HEK293 (cell line): ENCODE data around the gene CHIA.

Experiments used
- CTCF ChIA-PET: fragments of 350-600 bp; formaldehyde crosslinking; extraction: SDS; loops from one replicate; lab custom pipeline; 2021; ENCODE audit warnings: antibody characterized with exemption; lab: Yijun Ruan, JAX
- POLR2A ChIA-PET: fragments of 300-600 bp; formaldehyde crosslinking; extraction: SDS; loops from one replicate; lab custom pipeline; 2020; ENCODE audit warnings: antibody characterized with exemption, inconsistent platforms; lab: Yijun Ruan, JAX
- H3K27ac ChIP-seq: fragments of 200-500 bp; sonication (Bioruptor generic); 2 replicates; pipeline ENCODE4 v1.5.1; 2014; ENCODE audit warnings: low read depth, low read length, control low read depth, inconsistent platforms; ENCODE audit errors: extremely low read depth
- H3K36me3 ChIP-seq, 2 experiments: fragments of 200-500 bp in 1 of 2; sonication (Bioruptor generic) in 1 of 2; 1 replicate in 1 of 2; 2 replicates in 1 of 2; pipeline ENCODE4 v1.5.1; 2014 to 2017; ENCODE audit warnings: inconsistent platforms in 2 of 2, low read length in 2 of 2; ENCODE audit not compliant: control insufficient read depth in 2 of 2, insufficient read depth in 1 of 2
- H3K4me1 ChIP-seq: fragments of 200-500 bp; sonication (Bioruptor generic); 2 replicates; pipeline ENCODE4 v1.5.1; 2014; ENCODE audit warnings: mild to moderate bottlenecking, low read length, inconsistent platforms; ENCODE audit not compliant: control insufficient read depth, insufficient read depth
- H3K4me3 ChIP-seq: 2 replicates; pipeline ENCODE4 v1.5.1; 2011; ENCODE audit warnings: low read depth, mild to moderate bottlenecking, control low read depth, low read length, moderate library complexity
- H3K9me3 ChIP-seq: fragments of 200-500 bp; sonication (Bioruptor generic); 2 replicates; pipeline ENCODE4 v1.5.1; 2014; ENCODE audit warnings: low read depth, low read length, inconsistent platforms; ENCODE audit not compliant: control insufficient read depth, insufficient read depth
- BCL11A ChIP-seq: fragments of 450-650 bp; formaldehyde crosslinking; IDR thresholded peaks from 2 replicates; pipeline ENCODE4 v1.5.1; 2016; ENCODE audit warnings: low read depth, missing biosample characterization, missing genetic modification characterization
- GFI1B ChIP-seq: fragments of 450-650 bp; formaldehyde crosslinking; IDR thresholded peaks from 2 replicates; pipeline ENCODE4 v1.5.1; 2016; ENCODE audit warnings: missing biosample characterization, missing genetic modification characterization
- PRDM1 ChIP-seq: fragments of 450-650 bp; formaldehyde crosslinking; IDR thresholded peaks from 2 replicates; pipeline ENCODE4; 2016; ENCODE audit warnings: missing biosample characterization, missing genetic modification characterization
- SP3 ChIP-seq: fragments of 450-650 bp; formaldehyde crosslinking; IDR thresholded peaks from 2 replicates; pipeline ENCODE4 v1.5.1; 2016; ENCODE audit warnings: missing biosample characterization, missing genetic modification characterization
- ZBTB11 ChIP-seq: fragments of 450-650 bp; formaldehyde crosslinking; conservative IDR thresholded peaks from 2 replicates; pipeline ENCODE4 v1.5.1; 2016; ENCODE audit warnings: low read depth, missing biosample characterization, missing genetic modification characterization
- ZNF211 ChIP-seq: fragments of 450-650 bp; formaldehyde crosslinking; IDR thresholded peaks from 2 replicates; pipeline ENCODE4 v1.5.1; 2016; ENCODE audit warnings: low read depth, missing biosample characterization, missing genetic modification characterization
- ZNF214 ChIP-seq: fragments of 450-650 bp; formaldehyde crosslinking; IDR thresholded peaks from 2 replicates; pipeline ENCODE4 v1.5.1; 2017; ENCODE audit warnings: missing biosample characterization, mild to moderate bottlenecking, missing genetic modification characterization, borderline replicate concordance
- ZNF23 ChIP-seq: fragments of 450-650 bp; formaldehyde crosslinking; IDR thresholded peaks from 2 replicates; pipeline ENCODE4 v1.5.1; 2016; ENCODE audit warnings: missing biosample characterization, missing genetic modification characterization, borderline replicate concordance
- ZNF280C ChIP-seq: fragments of 450-650 bp; formaldehyde crosslinking; IDR thresholded peaks from 2 replicates; pipeline ENCODE4 v1.5.1; 2016; ENCODE audit warnings: missing biosample characterization, missing genetic modification characterization
- ZNF335 ChIP-seq: fragments of 450-650 bp; formaldehyde crosslinking; conservative IDR thresholded peaks from 2 replicates; pipeline ENCODE4 v1.5.1; 2016; ENCODE audit warnings: missing biosample characterization, missing genetic modification characterization
- ZNF518A ChIP-seq: fragments of 450-650 bp; formaldehyde crosslinking; conservative IDR thresholded peaks from 2 replicates; pipeline ENCODE4 v1.5.1; 2016; ENCODE audit warnings: low read depth, missing biosample characterization, missing genetic modification characterization
- ZNF626 ChIP-seq: fragments of 450-650 bp; sonication (Bioruptor Pico); formaldehyde crosslinking; IDR thresholded peaks from 2 replicates; pipeline ENCODE4 v1.5.1; 2018; ENCODE audit warnings: missing biosample characterization, missing genetic modification characterization, inconsistent platforms
- ZNF768 ChIP-seq: fragments of 450-650 bp; formaldehyde crosslinking; IDR thresholded peaks from 2 replicates; pipeline ENCODE4 v1.5.1; 2018; ENCODE audit warnings: missing biosample characterization, mild to moderate bottlenecking, missing genetic modification characterization
- ZSCAN5A ChIP-seq: fragments of 450-650 bp; formaldehyde crosslinking; IDR thresholded peaks from 2 replicates; pipeline ENCODE4 v1.5.1; 2016; ENCODE audit warnings: missing biosample characterization, missing genetic modification characterization
- TF ChIP-seq, protein P1 (sequence below): fragments of 450-650 bp; formaldehyde crosslinking; IDR thresholded peaks from 2 replicates; pipeline ENCODE4 v1.5.1; 2016; ENCODE audit warnings: missing biosample characterization, missing genetic modification characterization, borderline replicate concordance
- TF ChIP-seq, protein P2 (sequence below): fragments of 450-650 bp; formaldehyde crosslinking; IDR thresholded peaks from 2 replicates; pipeline ENCODE4 v1.5.1; 2016; ENCODE audit warnings: missing biosample characterization, missing genetic modification characterization

Gene CHIA

DNA sequence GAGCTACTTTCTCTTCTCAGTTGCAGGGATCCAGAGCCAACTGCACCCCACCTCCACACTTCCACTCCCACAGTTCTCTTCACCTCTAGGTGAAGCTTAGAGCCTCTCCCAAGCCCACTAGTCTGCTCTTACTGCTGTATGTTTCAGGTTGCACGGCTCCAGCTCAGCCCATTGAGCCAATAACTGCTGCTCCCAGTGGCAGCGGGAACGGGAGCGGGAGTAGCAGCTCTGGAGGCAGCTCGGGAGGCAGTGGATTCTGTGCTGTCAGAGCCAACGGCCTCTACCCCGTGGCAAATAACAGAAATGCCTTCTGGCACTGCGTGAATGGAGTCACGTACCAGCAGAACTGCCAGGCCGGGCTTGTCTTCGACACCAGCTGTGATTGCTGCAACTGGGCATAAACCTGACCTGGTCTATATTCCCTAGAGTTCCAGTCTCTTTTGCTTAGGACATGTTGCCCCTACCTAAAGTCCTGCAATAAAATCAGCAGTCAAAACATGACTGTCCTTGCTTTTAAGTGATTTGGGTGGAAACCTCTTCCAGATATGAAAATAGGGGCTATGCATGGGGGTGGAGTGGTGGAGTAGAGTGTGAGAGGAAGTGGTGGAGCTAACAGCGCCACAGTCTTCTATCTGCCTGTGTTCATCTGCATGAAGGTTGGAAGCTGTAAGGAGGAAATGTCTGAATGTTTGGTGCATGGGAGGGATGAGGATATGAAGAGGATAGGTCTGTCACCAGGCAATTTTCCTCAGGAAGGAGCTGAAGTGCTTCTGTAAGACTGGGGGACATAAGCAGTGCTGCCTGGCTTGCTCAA, 29.6 kb downstream of the CHIA start:
- H3K9me3 ChIP-seq: no peaks in the 10 kb centered on the region
- no peaks in the 10 kb centered on the region for H3K4me1 ChIP-seq
- ChIA-PET POLR2A (no interaction called here), CTCF (no interaction called here)
- H3K27ac ChIP-seq: no peak overlapping the region
- H3K36me3 ChIP-seq: no peaks in the 10 kb centered on the region
- no peak overlapping the region for H3K4me3 ChIP-seq
- no peak for TF ChIP-seq ZNF335 (tag by site-specific recombination)
- TF ChIP-seq ZNF518A: no peak
- TF ChIP-seq SP3 (tag by site-specific recombination): no peak
- TF ChIP-seq ZNF280C: no peak
- TF ChIP-seq ZNF626 (tag by site-specific recombination): no peak
- TF ChIP-seq PRDM1 (tag by site-specific recombination): no peak
- TF ChIP-seq, protein P1, sequence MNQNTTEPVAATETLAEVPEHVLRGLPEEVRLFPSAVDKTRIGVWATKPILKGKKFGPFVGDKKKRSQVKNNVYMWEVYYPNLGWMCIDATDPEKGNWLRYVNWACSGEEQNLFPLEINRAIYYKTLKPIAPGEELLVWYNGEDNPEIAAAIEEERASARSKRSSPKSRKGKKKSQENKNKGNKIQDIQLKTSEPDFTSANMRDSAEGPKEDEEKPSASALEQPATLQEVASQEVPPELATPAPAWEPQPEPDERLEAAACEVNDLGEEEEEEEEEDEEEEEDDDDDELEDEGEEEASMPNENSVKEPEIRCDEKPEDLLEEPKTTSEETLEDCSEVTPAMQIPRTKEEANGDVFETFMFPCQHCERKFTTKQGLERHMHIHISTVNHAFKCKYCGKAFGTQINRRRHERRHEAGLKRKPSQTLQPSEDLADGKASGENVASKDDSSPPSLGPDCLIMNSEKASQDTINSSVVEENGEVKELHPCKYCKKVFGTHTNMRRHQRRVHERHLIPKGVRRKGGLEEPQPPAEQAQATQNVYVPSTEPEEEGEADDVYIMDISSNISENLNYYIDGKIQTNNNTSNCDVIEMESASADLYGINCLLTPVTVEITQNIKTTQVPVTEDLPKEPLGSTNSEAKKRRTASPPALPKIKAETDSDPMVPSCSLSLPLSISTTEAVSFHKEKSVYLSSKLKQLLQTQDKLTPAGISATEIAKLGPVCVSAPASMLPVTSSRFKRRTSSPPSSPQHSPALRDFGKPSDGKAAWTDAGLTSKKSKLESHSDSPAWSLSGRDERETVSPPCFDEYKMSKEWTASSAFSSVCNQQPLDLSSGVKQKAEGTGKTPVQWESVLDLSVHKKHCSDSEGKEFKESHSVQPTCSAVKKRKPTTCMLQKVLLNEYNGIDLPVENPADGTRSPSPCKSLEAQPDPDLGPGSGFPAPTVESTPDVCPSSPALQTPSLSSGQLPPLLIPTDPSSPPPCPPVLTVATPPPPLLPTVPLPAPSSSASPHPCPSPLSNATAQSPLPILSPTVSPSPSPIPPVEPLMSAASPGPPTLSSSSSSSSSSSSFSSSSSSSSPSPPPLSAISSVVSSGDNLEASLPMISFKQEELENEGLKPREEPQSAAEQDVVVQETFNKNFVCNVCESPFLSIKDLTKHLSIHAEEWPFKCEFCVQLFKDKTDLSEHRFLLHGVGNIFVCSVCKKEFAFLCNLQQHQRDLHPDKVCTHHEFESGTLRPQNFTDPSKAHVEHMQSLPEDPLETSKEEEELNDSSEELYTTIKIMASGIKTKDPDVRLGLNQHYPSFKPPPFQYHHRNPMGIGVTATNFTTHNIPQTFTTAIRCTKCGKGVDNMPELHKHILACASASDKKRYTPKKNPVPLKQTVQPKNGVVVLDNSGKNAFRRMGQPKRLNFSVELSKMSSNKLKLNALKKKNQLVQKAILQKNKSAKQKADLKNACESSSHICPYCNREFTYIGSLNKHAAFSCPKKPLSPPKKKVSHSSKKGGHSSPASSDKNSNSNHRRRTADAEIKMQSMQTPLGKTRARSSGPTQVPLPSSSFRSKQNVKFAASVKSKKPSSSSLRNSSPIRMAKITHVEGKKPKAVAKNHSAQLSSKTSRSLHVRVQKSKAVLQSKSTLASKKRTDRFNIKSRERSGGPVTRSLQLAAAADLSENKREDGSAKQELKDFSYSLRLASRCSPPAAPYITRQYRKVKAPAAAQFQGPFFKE (tag by site-specific recombination): no peak
- TF ChIP-seq ZNF768 (tag by site-specific recombination): no peak
- no peak for TF ChIP-seq ZSCAN5A (tag by site-specific recombination)
- no peak for TF ChIP-seq GFI1B
- no peak for TF ChIP-seq ZNF211 (tag by site-specific recombination)
- TF ChIP-seq, protein P2, sequence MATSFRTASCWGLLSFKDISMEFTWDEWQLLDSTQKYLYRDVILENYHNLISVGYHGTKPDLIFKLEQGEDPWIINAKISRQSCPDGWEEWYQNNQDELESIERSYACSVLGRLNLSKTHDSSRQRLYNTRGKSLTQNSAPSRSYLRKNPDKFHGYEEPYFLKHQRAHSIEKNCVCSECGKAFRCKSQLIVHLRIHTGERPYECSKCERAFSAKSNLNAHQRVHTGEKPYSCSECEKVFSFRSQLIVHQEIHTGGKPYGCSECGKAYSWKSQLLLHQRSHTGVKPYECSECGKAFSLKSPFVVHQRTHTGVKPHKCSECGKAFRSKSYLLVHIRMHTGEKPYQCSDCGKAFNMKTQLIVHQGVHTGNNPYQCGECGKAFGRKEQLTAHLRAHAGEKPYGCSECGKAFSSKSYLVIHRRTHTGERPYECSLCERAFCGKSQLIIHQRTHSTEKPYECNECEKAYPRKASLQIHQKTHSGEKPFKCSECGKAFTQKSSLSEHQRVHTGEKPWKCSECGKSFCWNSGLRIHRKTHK (tag by site-specific recombination): no peak
- no peak for TF ChIP-seq BCL11A (tag by site-specific recombination)
- TF ChIP-seq ZNF23 (tag by site-specific recombination): no peak
- TF ChIP-seq ZNF214 (tag by site-specific recombination): no peak
- TF ChIP-seq ZBTB11 (tag by site-specific recombination): no peak
